M059J (cell line): ENCODE measurements around the gene UGDH. TPM values are rescaled to one million over a fixed set of nuclear protein-coding genes. Genes with fewer than 3 reads are reported as not detected.
"Not testable (repeated sequence)": the region's sequence is repeated elsewhere in the genome, so short reads cannot be mapped to it uniquely, and the experiment has no call there.

Source experiments
- DNase-seq: peaks from one replicate; pipeline ENCODE4 v3.0.0-alpha.2; 2012; ENCODE audit warnings: low read depth
- total RNA-seq: library from RNA; depleted of rRNA; stranded (reverse); fragments of >200 nt; shearing (Covaris generic); gene quantifications from 2 replicates; pipeline ENCODE4 v1.2.3, GENCODE V29; 2014

UGDH gene
- total RNA-seq, 1 experiment from 2014 or later: 61.2 TPM

GRCh38 chr4:39495446-39496213 is 31.6 kb downstream of the UGDH start:
- DNase-seq: no peak

GRCh38 chr4:39494354-39494753 is 32.9 kb downstream of the UGDH start:
- no peak for DNase-seq

GRCh38 chr4:39490322-39490721 is 36.9 kb downstream of the UGDH start:
- DNase-seq: no peak

- DNase-seq: no peak
Observed at GRCh38 chr4:39486221-39486804, 40.9 kb downstream of the UGDH start.

- DNase-seq: no peak
Observed at GRCh38 chr4:39484582-39485272, 42.5 kb downstream of the UGDH start.

GRCh38 chr4:39480902-39481695 is 46.1 kb downstream of the UGDH start:
- no peak for DNase-seq

GRCh38 chr4:39480251-39480650 is 47.0 kb downstream of the UGDH start:
- no peak for DNase-seq

- no peak for DNase-seq
Observed at GRCh38 chr4:39476187-39476895, 50.9 kb downstream of the UGDH start.

- no peak for DNase-seq
Observed at GRCh38 chr4:39472396-39472795, 54.8 kb downstream of the UGDH start.

GRCh38 chr4:39470402-39470801 is 56.8 kb downstream of the UGDH start:
- no peak for DNase-seq

- DNase-seq: peak; percentile 85
Observed at GRCh38 chr4:39469429-39470077, 57.7 kb downstream of the UGDH start.

- DNase-seq: no peak
Observed at GRCh38 chr4:39467464-39467863, 59.8 kb downstream of the UGDH start.

- DNase-seq: no peak
Observed at GRCh38 chr4:39466747-39467146, 60.5 kb downstream of the UGDH start.

GRCh38 chr4:39464886-39465501 is 62.2 kb downstream of the UGDH start:
- DNase-seq: peak; percentile 72

- peak; percentile 96 for DNase-seq
Observed at GRCh38 chr4:39458505-39459300, 68.5 kb downstream of the UGDH start, which contains the start of the genes LIAS and RPL9. LIAS (plus strand) TSS chr4:39459056; CDS start chr4:39459118, 62 bp downstream. RPL9 (minus strand) TSS chr4:39458922; CDS start chr4:39458439, 483 bp downstream.

- DNase-seq: not testable (repeated sequence)
Observed at GRCh38 chr4:39458161-39458504, 69.1 kb downstream of the UGDH start.

GRCh38 chr4:39456946-39457763 is 70.1 kb downstream of the UGDH start:
- no peak for DNase-seq

GRCh38 chr4:39455486-39455885 is 71.8 kb downstream of the UGDH start:
- DNase-seq: no peak

- no peak for DNase-seq
Observed at GRCh38 chr4:39453738-39454137, 73.5 kb downstream of the UGDH start.
